ENCODE data around the gene UBE2O. TPM values are rescaled to one million over a fixed set of nuclear protein-coding genes. Genes with fewer than 3 reads are reported as not detected.

The UBE2O gene
- total and polyA plus RNA-seq, 9 donors = 8.3 to 37.2 (median 27.9) TPM

- TF ChIP-seq POLR2A (IDR thresholded peaks at IDR 0.05) = no peak
- TF ChIP-seq EP300 (IDR thresholded peaks at IDR 0.05) = no peak
- TF ChIP-seq, protein P1, sequence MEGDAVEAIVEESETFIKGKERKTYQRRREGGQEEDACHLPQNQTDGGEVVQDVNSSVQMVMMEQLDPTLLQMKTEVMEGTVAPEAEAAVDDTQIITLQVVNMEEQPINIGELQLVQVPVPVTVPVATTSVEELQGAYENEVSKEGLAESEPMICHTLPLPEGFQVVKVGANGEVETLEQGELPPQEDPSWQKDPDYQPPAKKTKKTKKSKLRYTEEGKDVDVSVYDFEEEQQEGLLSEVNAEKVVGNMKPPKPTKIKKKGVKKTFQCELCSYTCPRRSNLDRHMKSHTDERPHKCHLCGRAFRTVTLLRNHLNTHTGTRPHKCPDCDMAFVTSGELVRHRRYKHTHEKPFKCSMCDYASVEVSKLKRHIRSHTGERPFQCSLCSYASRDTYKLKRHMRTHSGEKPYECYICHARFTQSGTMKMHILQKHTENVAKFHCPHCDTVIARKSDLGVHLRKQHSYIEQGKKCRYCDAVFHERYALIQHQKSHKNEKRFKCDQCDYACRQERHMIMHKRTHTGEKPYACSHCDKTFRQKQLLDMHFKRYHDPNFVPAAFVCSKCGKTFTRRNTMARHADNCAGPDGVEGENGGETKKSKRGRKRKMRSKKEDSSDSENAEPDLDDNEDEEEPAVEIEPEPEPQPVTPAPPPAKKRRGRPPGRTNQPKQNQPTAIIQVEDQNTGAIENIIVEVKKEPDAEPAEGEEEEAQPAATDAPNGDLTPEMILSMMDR (IDR thresholded peaks at IDR 0.05) = no peak
Observed at GRCh38 chr17:76439314-76439928, 13.5 kb downstream of the UBE2O start.

GRCh38 chr17:76438906-76439305 lies 14.0 kb downstream of the UBE2O start:
- H3K27ac ChIP-seq = no peak overlapping the region
- intact Hi-C loops (cut with DNase I) = no loop called here
- H3K4me3 ChIP-seq = no peak overlapping the region
- 87 to 92% (median 89%) methylated on average over 9 of the region's 9 CpGs for WGBS, 3 donors
- H3K27me3 ChIP-seq = no peaks in the 10 kb centered on the region
- peaks cover 2% of the 10 kb centered on the region for H3K4me1 ChIP-seq (ENCODE audit: insufficient read depth)
- TF ChIP-seq EP300 (IDR thresholded peaks at IDR 0.05) = no peak
- TF ChIP-seq, protein P1 (IDR thresholded peaks at IDR 0.05) = no peak
- TF ChIP-seq POLR2A (IDR thresholded peaks at IDR 0.05) = no peak
- no peak for DNase-seq
- no peaks in the 10 kb centered on the region for H3K9me3 ChIP-seq
- no peaks in the 10 kb centered on the region for H3K36me3 ChIP-seq

More at GRCh38 chr17:76439314-76439928, 13.5 kb downstream of the UBE2O start:
- H3K9me3 ChIP-seq = no peaks in the 10 kb centered on the region
- intact Hi-C loops (cut with DNase I) = no loop called here
- no peaks in the 10 kb centered on the region for H3K36me3 ChIP-seq
- 91 to 95% (median 93%) methylated on average over 6 of the region's 6 CpGs for WGBS, 3 donors
- H3K27me3 ChIP-seq = no peaks in the 10 kb centered on the region
- H3K4me3 ChIP-seq = no peak overlapping the region
- H3K27ac ChIP-seq = no peak overlapping the region
- peaks cover 2% of the 10 kb centered on the region for H3K4me1 ChIP-seq (ENCODE audit: insufficient read depth)
- no peak for DNase-seq

DNA sequence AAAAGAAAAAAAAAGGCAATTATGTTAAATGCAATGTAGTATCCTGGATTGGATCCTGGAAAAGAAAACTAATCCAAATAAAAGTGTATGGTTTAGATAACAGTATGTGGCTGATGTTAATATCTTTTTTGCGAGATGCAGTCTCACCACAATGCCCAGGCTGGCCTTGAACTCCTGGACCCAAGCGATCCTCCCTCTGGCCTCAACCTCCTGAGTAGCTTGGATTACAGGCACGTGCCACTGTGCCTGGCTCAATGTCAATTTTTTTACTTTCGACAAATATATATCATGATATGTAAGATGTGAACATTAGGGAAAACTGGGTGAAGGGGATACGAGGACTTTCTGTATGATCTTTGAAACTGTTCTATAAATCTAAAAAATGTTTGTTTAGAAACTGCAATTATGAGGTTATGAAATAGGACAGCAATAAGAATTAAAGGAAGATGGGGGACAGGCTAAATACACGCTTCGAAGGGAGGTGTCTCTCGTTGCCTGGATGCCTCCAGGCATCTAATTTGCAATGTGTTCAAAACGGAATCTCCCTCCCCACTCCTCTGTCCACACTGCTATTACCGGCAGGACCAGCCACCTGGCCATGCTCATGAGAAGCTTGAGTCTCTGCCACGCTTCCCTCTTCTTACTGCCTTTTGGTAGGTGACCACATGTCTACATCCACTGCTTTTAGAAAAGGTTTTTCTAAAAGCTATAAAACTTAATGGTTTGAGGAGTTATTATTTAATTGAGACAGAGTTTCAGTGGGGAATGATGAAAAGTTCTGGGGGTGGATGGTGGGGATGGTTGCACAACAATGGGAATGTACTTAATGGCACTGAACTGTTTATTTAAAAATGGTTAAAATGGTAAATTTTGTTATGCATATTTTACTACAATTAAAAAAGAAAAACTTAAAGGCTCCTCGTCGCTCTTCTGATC lies 15.2 kb downstream of the UBE2O start:
- no peak for DNase-seq
- Histone ChIP-seq H3K27ac (no peak overlapping the region), H3K4me3 (no peak overlapping the region), H3K4me1 (ENCODE audit: insufficient read depth) (peaks cover 2% of the 10 kb centered on the region), H3K36me3 (no peaks in the 10 kb centered on the region), H3K9me3 (no peaks in the 10 kb centered on the region), H3K27me3 (no peaks in the 10 kb centered on the region)
- TF ChIP-seq POLR2A (IDR thresholded peaks at IDR 0.05) (no peak), EP300 (IDR thresholded peaks at IDR 0.05) (no peak)
- TF ChIP-seq, protein P1 (IDR thresholded peaks at IDR 0.05) = no peak
- 59 to 67% (median 62%) methylated on average over 13 of the region's 13 CpGs for WGBS, 3 donors
- intact Hi-C loops (cut with DNase I) = no loop called here

DNA sequence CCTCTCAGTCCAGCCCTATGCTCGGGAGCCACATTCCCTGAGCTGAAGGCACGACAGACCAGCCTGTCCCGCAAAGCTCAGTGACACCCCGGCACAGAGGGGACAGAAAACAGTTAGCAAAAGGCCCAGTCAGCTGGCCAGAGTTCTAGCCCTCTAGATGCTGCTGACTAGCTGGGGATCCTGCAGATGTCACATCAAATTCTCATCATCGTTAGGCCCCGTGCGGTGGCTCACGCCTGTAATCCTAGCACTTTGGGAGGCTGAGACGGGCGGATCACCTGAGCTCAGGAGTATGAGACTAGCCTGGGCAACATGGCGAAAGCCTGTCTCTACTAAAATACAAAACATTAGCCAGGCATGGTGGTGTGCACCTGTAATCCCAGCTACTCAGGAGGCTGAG lies 17.2 kb downstream of the UBE2O start:
- TF ChIP-seq, protein P1 (IDR thresholded peaks at IDR 0.05) = no peak
- no peak for TF ChIP-seq EP300 (IDR thresholded peaks at IDR 0.05)
- no peak for TF ChIP-seq POLR2A (IDR thresholded peaks at IDR 0.05)
- intact Hi-C loops (cut with DNase I) = no loop called here
- H3K4me3 ChIP-seq = no peak overlapping the region
- WGBS, 3 donors = 94 to 97% (median 95%) methylated on average over 11 of the region's 11 CpGs
- no peak overlapping the region for H3K27ac ChIP-seq
- peaks cover 2% of the 10 kb centered on the region for H3K4me1 ChIP-seq (ENCODE audit: insufficient read depth)
- no peak for DNase-seq
- no peaks in the 10 kb centered on the region for H3K36me3 ChIP-seq
- no peaks in the 10 kb centered on the region for H3K27me3 ChIP-seq
- no peaks in the 10 kb centered on the region for H3K9me3 ChIP-seq

All from ovary (tissue), 9 donors.